ENCODE measurements around the gene TM4SF20.

The TM4SF20 gene

DNA sequence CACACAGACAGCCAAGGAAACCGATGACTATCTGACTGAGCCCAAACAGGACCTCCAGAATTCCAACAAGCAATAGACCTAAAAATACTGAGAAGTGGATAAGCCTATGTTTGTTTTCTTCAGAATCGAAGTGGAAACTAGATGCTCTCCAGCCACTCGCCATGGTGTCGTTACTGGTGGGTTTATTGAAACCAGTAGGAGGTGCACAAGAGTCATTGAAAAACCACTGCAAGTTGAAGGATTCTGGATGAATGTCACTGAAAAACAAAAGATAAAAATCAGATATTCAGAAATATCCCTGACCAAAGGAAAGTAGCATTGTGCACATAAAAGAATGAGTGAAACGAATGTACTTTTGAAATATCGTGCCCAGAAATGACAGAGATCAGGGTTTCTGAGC lies 15.3 kb downstream of the TM4SF20 start:
- no peak for DNase-seq (ENCODE audit: low read depth)
- H3K4me3 ChIP-seq (ENCODE audit: low read length): no peak overlapping the region
- no peak for TF ChIP-seq CTCF (conservative IDR thresholded peaks at IDR 0.05; ENCODE audit: low read length)

- DNase-seq (ENCODE audit: low read depth): no peak
- no peak for TF ChIP-seq CTCF (conservative IDR thresholded peaks at IDR 0.05; ENCODE audit: low read length)
- no peak overlapping the region for H3K4me3 ChIP-seq (ENCODE audit: low read length)
Observed at GRCh38 chr2:227360351-227360750, 18.8 kb downstream of the TM4SF20 start.

- no peak for TF ChIP-seq CTCF (conservative IDR thresholded peaks at IDR 0.05; ENCODE audit: low read length)
- H3K4me3 ChIP-seq (ENCODE audit: low read length): no peak overlapping the region
- DNase-seq (ENCODE audit: low read depth): no peak
Observed at GRCh38 chr2:227351639-227352038, 27.5 kb downstream of the TM4SF20 start.

GRCh38 chr2:227349989-227350612 lies 29.0 kb downstream of the TM4SF20 start:
- no peak for DNase-seq (ENCODE audit: low read depth)
- no peak for TF ChIP-seq CTCF (conservative IDR thresholded peaks at IDR 0.05; ENCODE audit: low read length)
- no peak overlapping the region for H3K4me3 ChIP-seq (ENCODE audit: low read length)

GRCh38 chr2:227348324-227348723 lies 30.8 kb downstream of the TM4SF20 start:
- no peak for TF ChIP-seq CTCF (conservative IDR thresholded peaks at IDR 0.05; ENCODE audit: low read length)
- no peak for DNase-seq (ENCODE audit: low read depth)
- no peak overlapping the region for H3K4me3 ChIP-seq (ENCODE audit: low read length)

GRCh38 chr2:227347117-227347516 lies 32.0 kb downstream of the TM4SF20 start:
- TF ChIP-seq CTCF (conservative IDR thresholded peaks at IDR 0.05; ENCODE audit: low read length): no peak
- no peak overlapping the region for H3K4me3 ChIP-seq (ENCODE audit: low read length)
- no peak for DNase-seq (ENCODE audit: low read depth)

- DNase-seq (ENCODE audit: low read depth): no peak
- H3K4me3 ChIP-seq (ENCODE audit: low read length): no peak overlapping the region
- TF ChIP-seq CTCF (conservative IDR thresholded peaks at IDR 0.05; ENCODE audit: low read length): no peak
Observed at GRCh38 chr2:227344231-227344630, 34.9 kb downstream of the TM4SF20 start.

Measured in AG10803 (cell line).